ENCODE data around the gene TMCO6. TPM values are rescaled to one million over a fixed set of nuclear protein-coding genes. Genes with fewer than 3 reads are reported as not detected.

The TMCO6 gene
- total RNA-seq, 4 donors from 2014 or later: 60.3 to 99.8 (median 67.3) TPM

DNA sequence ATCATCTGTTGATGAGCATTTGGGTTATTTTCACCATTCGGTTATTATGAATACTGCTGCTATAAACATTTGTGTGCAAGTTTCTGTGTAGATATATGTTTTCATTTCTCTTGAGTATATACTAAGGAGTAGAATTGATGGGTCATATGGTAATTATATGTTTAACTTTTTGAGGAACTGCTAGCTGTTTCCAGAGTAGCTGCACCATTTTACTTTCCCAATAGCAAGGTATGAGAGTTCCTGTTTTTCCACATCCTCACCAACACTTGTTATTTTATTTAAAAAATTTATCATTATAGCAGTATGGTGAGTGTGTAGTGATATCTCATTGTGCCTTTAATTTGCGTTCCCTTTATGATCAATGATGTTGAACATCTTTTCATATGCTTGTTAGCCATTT lies 35.5 kb upstream of the TMCO6 start:
- DNase-seq (ENCODE audit: low spot score in 2 of 2): no peak
- WGBS, 2 donors: 83 to 99% methylated on average over 2 of the region's 2 CpGs
- H3K4me3 ChIP-seq (ENCODE audit: low read depth, poor library complexity, severe bottlenecking): no peak overlapping the region
- TF ChIP-seq, protein P1, sequence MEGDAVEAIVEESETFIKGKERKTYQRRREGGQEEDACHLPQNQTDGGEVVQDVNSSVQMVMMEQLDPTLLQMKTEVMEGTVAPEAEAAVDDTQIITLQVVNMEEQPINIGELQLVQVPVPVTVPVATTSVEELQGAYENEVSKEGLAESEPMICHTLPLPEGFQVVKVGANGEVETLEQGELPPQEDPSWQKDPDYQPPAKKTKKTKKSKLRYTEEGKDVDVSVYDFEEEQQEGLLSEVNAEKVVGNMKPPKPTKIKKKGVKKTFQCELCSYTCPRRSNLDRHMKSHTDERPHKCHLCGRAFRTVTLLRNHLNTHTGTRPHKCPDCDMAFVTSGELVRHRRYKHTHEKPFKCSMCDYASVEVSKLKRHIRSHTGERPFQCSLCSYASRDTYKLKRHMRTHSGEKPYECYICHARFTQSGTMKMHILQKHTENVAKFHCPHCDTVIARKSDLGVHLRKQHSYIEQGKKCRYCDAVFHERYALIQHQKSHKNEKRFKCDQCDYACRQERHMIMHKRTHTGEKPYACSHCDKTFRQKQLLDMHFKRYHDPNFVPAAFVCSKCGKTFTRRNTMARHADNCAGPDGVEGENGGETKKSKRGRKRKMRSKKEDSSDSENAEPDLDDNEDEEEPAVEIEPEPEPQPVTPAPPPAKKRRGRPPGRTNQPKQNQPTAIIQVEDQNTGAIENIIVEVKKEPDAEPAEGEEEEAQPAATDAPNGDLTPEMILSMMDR (IDR thresholded peaks at IDR 0.05): no peak
- TF ChIP-seq POLR2A (IDR thresholded peaks at IDR 0.05): no peak
- intact Hi-C loops (cut with DNase I; ENCODE audit: low total_unique reads): no loop called here

DNA sequence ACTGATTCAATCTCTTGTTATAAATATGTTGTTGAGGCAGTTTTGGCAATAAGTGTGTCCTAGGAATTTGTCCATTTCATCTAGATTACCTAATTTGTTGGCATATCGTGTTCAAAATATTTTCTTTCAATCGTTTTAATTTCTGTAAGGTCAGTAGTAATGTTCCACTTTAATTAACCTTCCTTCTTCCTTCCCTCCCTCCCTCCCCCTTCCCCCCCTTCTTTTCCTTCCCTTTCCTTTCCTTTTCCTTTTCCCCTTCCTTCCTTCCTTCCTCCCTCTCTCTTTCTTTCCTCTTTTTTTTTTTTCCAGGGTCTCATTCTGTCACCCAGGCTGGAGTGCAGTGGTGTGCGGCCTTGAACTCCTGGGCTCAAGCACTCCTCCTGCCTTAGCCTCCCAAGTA lies 33.4 kb upstream of the TMCO6 start:
- DNase-seq (ENCODE audit: low spot score in 2 of 2): no peak
- TF ChIP-seq, protein P1 (IDR thresholded peaks at IDR 0.05): no peak
- no peak for TF ChIP-seq POLR2A (IDR thresholded peaks at IDR 0.05)
- intact Hi-C loops (cut with DNase I; ENCODE audit: low total_unique reads): no loop called here
- H3K4me3 ChIP-seq (ENCODE audit: low read depth, poor library complexity, severe bottlenecking): no peak overlapping the region
- 69 to 82% methylated on average over 3 of the region's 3 CpGs for WGBS, 2 donors

DNA sequence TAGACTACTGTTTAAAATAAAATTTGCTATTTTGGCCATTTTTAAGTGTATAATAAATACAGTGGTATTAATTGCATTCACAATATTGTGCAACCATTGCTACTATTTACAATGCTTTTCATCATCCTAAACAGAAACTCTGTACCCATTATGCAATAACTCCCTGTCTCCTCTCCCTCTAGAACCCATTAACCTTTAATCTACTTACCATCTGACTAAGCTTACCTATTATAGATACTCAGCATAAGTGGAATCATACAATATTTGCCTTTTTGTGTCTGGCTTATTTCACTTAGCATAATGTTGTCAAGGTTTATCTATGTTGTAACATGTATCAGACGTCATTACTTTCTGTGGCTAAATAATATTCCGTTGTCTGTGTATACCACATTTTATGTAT lies 32.2 kb upstream of the TMCO6 start:
- WGBS, 2 donors: 84 to 92% methylated on average over 2 of the region's 2 CpGs
- intact Hi-C loops (cut with DNase I; ENCODE audit: low total_unique reads): no loop called here
- no peak overlapping the region for H3K4me3 ChIP-seq (ENCODE audit: low read depth, poor library complexity, severe bottlenecking)
- TF ChIP-seq POLR2A (IDR thresholded peaks at IDR 0.05): no peak
- TF ChIP-seq, protein P1 (IDR thresholded peaks at IDR 0.05): no peak
- DNase-seq (ENCODE audit: low spot score in 2 of 2): no peak

DNA sequence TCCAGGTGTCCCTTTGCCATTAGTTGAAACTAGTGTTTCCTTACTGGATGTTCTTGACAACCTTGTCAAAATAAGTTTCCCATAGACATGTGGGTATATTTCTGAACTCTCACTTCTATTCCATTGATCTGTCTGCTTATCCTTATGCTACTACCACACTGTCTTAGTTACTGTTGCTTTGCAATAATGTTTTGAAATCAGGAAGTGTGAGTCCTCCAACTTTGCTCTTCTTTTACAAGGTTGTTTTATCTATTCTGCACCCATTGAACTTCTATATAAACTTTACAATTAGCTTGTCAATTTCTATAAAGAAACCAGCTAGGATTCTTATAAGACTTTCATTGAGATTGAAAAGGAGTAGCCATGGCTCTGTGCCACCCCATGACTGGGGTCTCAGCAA lies 30.5 kb upstream of the TMCO6 start:
- DNase-seq (ENCODE audit: low spot score in 2 of 2): no peak
- TF ChIP-seq, protein P1 (IDR thresholded peaks at IDR 0.05): no peak
- no peak for TF ChIP-seq POLR2A (IDR thresholded peaks at IDR 0.05)
- intact Hi-C loops (cut with DNase I; ENCODE audit: low total_unique reads): no loop called here
- H3K4me3 ChIP-seq (ENCODE audit: low read depth, poor library complexity, severe bottlenecking): no peak overlapping the region

DNA sequence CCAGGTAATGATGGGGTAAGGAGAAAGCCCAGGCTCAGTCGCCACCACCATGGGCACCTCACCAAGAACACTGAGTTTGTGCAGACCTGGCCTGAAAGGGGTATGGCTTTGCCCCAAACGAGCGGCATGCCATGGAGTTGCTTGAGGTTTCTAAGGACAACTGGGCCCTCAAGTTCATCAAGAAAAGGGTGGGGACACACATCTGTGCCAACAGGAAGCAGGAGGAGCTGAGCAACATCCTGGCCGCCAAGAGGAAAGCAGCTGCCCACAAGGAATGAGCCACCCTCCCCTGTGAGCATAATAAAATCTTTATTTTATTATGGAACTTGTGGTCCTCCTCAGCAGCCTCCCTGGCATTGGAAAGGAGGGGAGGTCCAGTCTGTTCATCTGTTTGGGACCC lies 30.1 kb upstream of the TMCO6 start:
- TF ChIP-seq POLR2A (IDR thresholded peaks at IDR 0.05): no peak
- TF ChIP-seq, protein P1 (IDR thresholded peaks at IDR 0.05): no peak
- no peak overlapping the region for H3K4me3 ChIP-seq (ENCODE audit: low read depth, poor library complexity, severe bottlenecking)
- 25 to 42% methylated on average over 4 of the region's 4 CpGs for WGBS, 2 donors
- intact Hi-C loops (cut with DNase I; ENCODE audit: low total_unique reads): no loop called here
- peak in 1 of 2 donors; percentile 58 for DNase-seq (ENCODE audit: low spot score in 2 of 2)

DNA sequence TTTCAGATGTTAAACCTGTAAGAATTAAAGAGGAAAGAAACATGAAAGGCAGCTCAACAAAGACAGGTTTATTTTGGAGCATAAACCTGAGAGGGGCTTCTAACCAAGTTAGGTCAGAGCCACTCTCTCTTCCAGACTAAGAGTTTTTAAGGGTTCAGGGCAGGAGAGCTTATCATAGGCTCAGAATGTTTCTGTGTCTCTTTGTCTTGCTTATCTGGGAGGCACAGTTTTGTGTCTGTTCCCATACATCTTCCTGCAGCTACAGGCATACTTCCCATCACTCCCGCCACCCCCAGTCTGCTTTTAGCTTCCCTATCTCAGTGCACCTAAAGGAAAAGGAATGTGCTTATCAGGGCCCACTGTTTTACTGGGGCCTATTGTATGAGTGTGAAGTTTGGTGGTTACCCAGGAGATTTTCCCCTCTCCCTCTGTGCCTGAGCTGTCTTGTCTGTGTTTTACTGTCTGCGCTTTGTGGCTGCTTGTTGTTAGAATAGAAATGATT lies 28.2 kb upstream of the TMCO6 start:
- DNase-seq (ENCODE audit: low spot score in 2 of 2): no peak
- TF ChIP-seq POLR2A (IDR thresholded peaks at IDR 0.05): no peak
- TF ChIP-seq, protein P1 (IDR thresholded peaks at IDR 0.05): no peak
- intact Hi-C loops (cut with DNase I; ENCODE audit: low total_unique reads): no loop called here
- 72 to 77% methylated on average over 2 of the region's 2 CpGs for WGBS, 2 donors
- H3K4me3 ChIP-seq (ENCODE audit: low read depth, poor library complexity, severe bottlenecking): no peak overlapping the region

All from lower leg skin (tissue), 4 donors.